ENCODE results near the gene GPR176.
"Not testable (repeated sequence)": the region's sequence is repeated elsewhere in the genome, so short reads cannot be mapped to it uniquely, and the experiment has no call there.

The GPR176 gene

GRCh38 chr15:39852250-39852649, 67.8 kb downstream of the GPR176 start:
- no peak for DNase-seq

GRCh38 chr15:39851500-39852092, 68.5 kb downstream of the GPR176 start:
- DNase-seq = no peak

- no peak for DNase-seq
Measured at GRCh38 chr15:39850436-39850835, 69.6 kb downstream of the GPR176 start.

GRCh38 chr15:39846108-39846507, 74.0 kb downstream of the GPR176 start:
- no peak for DNase-seq

DNA sequence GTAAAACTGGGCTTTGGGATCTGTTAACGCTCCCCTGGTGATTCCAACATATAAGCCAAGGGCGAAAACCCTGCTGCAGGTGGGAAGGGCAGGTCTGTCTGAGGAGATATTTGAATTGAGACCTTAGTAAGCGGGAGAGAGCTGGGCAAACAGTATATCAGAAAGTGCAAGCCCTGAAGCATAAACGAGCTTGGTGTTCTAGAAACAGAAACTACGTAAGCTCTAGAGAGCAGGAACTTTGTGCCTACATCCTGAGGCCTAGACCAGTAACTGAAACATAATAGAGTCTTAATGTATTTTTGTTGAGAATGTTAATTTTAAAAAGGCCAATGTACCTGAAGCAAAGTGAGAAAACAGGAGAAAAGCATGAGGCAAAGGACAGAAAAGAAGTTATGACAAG, 74.5 kb downstream of the GPR176 start:
- no peak for DNase-seq

DNA sequence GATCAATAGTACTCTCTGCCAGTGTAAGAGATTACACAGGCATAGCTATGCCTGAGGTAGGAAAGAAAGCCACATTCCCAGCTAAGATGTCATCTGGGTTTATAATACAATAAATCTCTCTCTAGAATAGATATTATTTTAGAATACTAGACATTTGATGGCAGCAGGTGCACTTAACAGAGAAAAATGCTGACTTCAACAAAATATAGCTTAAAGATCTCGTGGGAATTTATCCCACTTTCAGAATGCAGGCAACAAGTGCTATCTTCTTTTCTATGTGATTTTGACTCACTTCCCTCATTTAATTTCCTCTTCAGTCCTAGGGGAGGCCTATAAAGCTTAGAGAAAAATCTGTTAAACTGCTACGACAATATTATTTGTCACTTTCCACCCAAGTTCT, 76.5 kb downstream of the GPR176 start:
- DNase-seq = no peak

GRCh38 chr15:39837454-39837853, 82.6 kb downstream of the GPR176 start:
- peak; percentile 40 for DNase-seq

- no peak for DNase-seq
Measured at GRCh38 chr15:39835550-39835949, 84.5 kb downstream of the GPR176 start.

DNA sequence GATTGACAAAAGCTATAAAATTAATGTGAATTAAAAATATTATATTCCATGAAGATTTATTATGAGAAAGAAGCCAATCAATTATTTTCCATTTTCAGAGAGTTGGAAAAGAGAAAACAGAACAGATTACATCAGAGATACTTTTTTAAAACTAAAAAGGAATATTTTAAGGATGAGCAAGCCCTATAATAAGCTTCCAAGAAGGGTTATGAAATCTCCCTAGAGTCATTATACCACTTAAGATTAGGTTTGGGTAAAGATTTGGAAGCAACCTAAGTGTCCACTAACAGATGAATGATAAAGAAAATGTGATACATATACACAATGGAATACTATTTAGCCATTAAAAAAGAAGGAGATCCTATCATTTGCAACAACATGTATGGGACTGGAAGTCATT, 85.8 kb downstream of the GPR176 start:
- no peak for DNase-seq

- no peak for DNase-seq
Measured at GRCh38 chr15:39833515-39833981, 86.5 kb downstream of the GPR176 start.

DNA sequence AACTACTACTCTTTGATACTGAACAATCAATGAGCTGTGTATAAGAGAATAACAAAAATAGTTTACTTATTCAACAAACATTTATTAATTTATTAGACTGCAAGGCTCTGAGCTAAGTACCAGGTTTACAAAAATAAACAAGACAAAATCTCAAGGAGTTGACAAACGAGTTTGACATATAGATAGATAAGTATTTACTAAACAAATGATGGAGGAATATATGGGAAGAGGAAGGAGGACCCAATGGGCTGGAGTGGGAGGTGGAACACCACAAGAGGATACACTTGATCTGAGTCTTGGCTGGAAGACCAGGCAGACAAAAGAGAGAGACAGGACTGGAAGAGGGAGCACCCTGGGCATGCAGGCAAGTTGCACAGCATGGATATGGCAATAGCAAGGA, 89.9 kb downstream of the GPR176 start:
- no peak for DNase-seq

DNA sequence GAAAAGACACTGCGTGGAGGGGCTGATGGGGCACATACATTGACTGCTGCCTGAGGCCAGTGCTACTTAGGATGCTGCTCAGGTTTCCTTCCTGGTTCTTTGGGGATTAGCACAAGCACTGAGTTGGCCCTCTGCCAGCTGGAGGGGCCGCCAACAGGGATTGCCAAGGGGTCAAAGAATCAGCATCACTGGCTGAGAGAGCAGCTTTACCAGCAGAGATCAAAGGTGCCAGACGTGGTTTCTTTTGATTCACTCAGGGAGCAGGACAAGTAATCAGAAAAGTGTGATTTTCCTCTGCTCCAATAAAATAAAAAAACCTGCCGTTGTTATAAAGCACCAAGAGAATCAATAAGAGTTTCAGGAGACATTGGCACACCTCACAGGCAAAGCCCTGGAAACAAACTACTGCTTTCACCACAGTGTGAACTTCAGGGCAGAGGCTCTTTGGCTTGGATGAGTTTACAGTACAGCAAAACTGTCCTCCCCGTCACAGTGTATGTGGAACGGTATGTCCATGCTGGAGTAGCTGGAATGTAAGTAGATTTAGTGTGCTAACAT, 91.6 kb downstream of the GPR176 start:
- peak; percentile 94 for DNase-seq

GRCh38 chr15:39826975-39827374, 93.1 kb downstream of the GPR176 start:
- no peak for DNase-seq

GRCh38 chr15:39823634-39824033, 96.4 kb downstream of the GPR176 start:
- no peak for DNase-seq

GRCh38 chr15:39820050-39820602, 99.9 kb downstream of the GPR176 start:
- no peak for DNase-seq

- no peak for DNase-seq
Measured at GRCh38 chr15:39819533-39819932, 100.5 kb downstream of the GPR176 start.

DNA sequence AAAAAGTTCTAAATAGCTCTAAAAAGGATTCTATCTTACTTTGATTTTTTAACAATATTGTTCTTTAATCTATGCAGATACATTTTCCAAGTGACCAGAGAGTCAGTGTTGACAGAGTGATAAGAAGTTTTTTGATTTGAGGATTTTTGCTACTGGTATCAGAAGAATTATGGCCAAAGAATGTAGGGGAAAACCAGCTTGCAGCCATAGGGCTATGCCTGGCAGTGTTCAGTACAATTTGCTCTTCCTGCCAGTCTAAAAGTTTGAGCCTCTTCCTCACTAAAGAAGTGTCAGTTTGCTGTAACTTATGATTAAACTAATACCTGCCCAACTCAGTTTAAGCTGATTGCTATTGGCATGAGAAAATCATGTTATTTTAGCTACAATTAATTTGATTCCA, 102.2 kb downstream of the GPR176 start:
- no peak for DNase-seq

GRCh38 chr15:39814489-39814888, 105.6 kb downstream of the GPR176 start:
- DNase-seq = no peak

DNA sequence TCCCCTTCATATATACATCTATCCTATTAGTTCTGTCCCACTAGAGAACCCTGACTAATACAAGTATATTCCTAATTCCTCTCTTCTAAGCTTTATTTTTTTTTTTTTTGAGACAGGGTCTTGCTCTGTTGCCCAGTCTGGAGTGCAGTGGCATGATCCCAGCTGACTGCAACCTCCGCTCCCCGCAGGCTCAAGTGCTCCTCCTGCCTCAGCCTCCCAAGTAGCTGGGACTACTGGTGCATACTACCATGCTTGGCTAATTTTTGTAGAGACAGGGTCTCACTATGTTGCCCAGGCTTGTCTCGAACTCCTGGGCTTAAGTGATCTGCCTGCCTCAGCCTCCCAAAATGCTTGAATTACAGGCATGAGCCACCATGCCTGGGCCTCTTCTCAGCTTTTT, 107.4 kb downstream of the GPR176 start:
- not testable (repeated sequence) for DNase-seq

DNA sequence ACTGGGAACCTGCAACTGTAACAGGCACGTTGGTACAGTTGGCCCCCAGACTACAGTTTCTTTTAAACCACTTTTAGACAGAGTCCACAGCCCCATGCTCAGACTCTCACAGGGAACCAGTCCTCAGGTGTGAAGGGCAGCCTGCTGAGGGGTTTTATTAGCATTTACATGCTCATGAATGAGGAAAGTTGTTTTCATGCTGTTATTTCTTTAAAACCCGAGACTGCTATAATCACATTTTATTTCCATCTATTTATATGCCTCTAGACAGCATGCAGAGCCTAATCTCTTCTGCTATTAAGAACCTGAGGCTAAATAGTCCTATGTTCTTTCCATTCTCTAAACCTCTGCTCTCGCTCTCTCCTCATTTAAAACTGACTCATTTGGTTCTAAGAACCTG, 111.2 kb downstream of the GPR176 start:
- DNase-seq = no peak

DNA sequence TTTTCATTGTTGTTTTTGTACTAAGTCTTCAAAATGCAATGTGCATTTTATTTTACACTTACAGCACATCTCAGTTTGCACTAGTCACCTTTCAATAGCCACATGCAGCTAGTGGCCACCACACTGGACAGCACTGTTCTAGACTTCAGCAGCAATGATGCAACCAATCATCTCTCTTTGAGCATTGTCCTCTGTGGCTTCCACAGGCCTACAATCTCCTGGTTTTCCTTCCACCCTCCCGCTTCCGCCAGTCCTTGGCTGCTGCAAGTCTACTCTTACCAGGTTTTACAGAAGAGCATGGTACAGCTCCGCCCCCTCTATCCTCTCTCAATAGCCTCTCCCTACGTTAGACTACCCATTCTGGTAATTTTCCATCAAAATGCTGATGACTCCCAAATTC, 112.3 kb downstream of the GPR176 start:
- DNase-seq = no peak

- peak; percentile 15 for DNase-seq
Measured at GRCh38 chr15:39804026-39804425, 116.0 kb downstream of the GPR176 start.

DNA sequence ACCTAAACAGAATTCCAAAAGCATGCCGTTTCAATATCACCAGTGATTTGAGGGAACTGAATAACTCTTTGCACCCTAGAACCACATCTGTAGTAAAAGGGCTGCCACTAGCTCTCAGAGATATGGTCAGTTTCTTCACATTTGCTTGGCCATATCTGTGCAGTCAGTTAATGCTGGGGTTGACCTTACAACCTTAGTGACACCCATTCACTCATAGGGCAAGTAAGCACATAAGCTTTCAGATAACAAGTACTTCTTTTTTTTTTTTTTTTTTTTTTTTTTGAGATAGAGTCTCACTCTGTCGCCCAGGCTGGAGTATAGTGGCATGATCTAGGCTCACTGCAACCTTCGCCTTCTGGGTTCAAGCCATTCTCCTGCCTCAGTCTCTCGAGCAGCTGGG, 117.0 kb downstream of the GPR176 start:
- DNase-seq = no peak

DNA sequence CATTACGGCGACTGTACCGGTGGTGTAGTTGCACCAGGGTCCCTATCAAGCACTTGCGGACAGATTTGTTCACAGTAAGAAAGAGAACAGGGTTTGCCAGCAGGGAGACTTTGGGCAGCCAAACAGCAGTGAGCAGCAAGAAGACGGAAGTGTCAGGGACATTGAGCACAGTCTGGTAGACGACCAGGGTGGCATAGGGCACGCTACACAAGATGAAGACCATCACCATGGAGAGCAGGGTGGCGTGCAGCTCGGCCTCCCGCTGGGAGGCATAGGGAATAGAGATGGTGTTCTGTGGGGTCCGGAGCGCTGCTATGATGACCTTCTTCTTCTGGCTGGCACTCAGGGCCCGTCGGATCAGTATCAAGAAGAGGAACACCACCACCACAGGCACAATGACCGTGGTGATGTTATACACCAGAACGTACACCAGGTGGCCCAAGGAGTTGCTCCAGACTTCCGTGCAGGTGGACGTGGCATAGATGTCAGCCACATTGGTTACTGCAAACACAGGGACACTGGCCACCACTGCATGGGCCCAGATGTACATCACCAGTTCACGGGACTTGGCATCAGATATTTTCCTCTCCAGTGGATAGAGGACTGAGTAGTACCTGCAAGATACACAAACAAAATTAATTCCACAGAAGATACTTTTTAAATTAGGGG, 118.3 kb downstream of the GPR176 start:
- DNase-seq = peak; percentile 55

Measured in NCI-H82 (cell line).